Immature natural killer cell (primary cell): ENCODE results near the gene SYT15. TPM values are rescaled to one million over a fixed set of nuclear protein-coding genes. Genes with fewer than 3 reads are reported as not detected.

Experiments used
- DNase-seq, 3 donors: peaks; one replicate each; pipeline ENCODE4 v3.0.0; 2022; ENCODE audit warnings: mixed read lengths in 1 of 3
- H3K27ac Mint-ChIP-seq, 6 donors: one replicate each; pipeline ENCODE4 v1.8.0; 2020; ENCODE audit warnings: mixed read lengths in 6 of 6, mild to moderate bottlenecking in 5 of 6, inconsistent platforms in 4 of 6, moderate library complexity in 3 of 6
- H3K27me3 Mint-ChIP-seq, 3 donors: one replicate each; pipeline ENCODE4 v1.8.0; 2020 to 2021; ENCODE audit warnings: low read depth in 3 of 3, mild to moderate bottlenecking in 3 of 3, mixed read lengths in 3 of 3, moderate library complexity in 3 of 3, inconsistent platforms in 1 of 3
- H3K36me3 Mint-ChIP-seq, 3 donors: one replicate each; pipeline ENCODE4 v1.8.0; 2020; ENCODE audit warnings: mixed read lengths in 3 of 3, inconsistent platforms in 2 of 3, mild to moderate bottlenecking in 2 of 3
- H3K4me1 Mint-ChIP-seq, 2 donors: one replicate each; pipeline ENCODE4 v1.8.0; 2020; ENCODE audit warnings: inconsistent platforms in 2 of 2, mild to moderate bottlenecking in 2 of 2, mixed read lengths in 2 of 2, moderate library complexity in 1 of 2
- H3K4me3 Mint-ChIP-seq, 5 donors: one replicate each; pipeline ENCODE4 v1.8.0; 2020; ENCODE audit warnings: mild to moderate bottlenecking in 5 of 5, mixed read lengths in 5 of 5, inconsistent platforms in 3 of 5, moderate library complexity in 3 of 5
- H3K9me3 Mint-ChIP-seq, 6 donors: one replicate each; pipeline ENCODE4 v1.8.0; 2020; ENCODE audit warnings: mild to moderate bottlenecking in 6 of 6, mixed read lengths in 6 of 6, inconsistent platforms in 4 of 6, moderate library complexity in 3 of 6
- polyA plus RNA-seq, 3 donors: library from polyadenylated mRNA; unstranded; fragments of 300-500 nt; fragmentation: Illumina TruSeq; gene quantifications; one replicate each; pipeline ENCODE4 v1.2.3, GENCODE V29; 2021

SYT15 gene
- polyA plus RNA-seq, 3 donors from 2014 or later, result 0.06 to 0.07 TPM; not detected in 1

GRCh38 chr10:46541017-46541661 is 37.8 kb upstream of the SYT15 start:
- H3K9me3 Mint-ChIP-seq, result peaks cover 0 to 3% (median 0%) of the 10 kb centered on the region in 6 donors
- H3K36me3 Mint-ChIP-seq, result no peaks in the 10 kb centered on the region
- H3K4me3 Mint-ChIP-seq, result no peak overlapping the region
- peaks cover 7 to 19% of the 10 kb centered on the region in 2 donors for H3K4me1 Mint-ChIP-seq
- peaks cover 9 to 24% (median 11%) of the 10 kb centered on the region in 3 donors for H3K27me3 Mint-ChIP-seq
- H3K27ac Mint-ChIP-seq, result no peak overlapping the region
- DNase-seq, result no peak

- H3K4me3 Mint-ChIP-seq, result no peak overlapping the region
- no peak overlapping the region for H3K27ac Mint-ChIP-seq
- no peaks in the 10 kb centered on the region for H3K36me3 Mint-ChIP-seq
- H3K27me3 Mint-ChIP-seq, result peaks cover 9 to 19% (median 11%) of the 10 kb centered on the region in 3 donors
- H3K4me1 Mint-ChIP-seq, result peaks cover 7 to 19% of the 10 kb centered on the region in 2 donors
- peaks cover 0 to 3% (median 0%) of the 10 kb centered on the region in 6 donors for H3K9me3 Mint-ChIP-seq
- DNase-seq, result no peak
These were observed 37.0 kb upstream of the SYT15 start for GRCh38 chr10:46541735-46542566.

GRCh38 chr10:46542567-46543465 is 36.1 kb upstream of the SYT15 start:
- Mint-ChIP-seq H3K9me3 (peaks cover 0 to 3% (median 0%) of the 10 kb centered on the region in 6 donors), H3K27me3 (peaks cover 8 to 18% (median 9%) of the 10 kb centered on the region in 3 donors), H3K36me3 (no peaks in the 10 kb centered on the region), H3K27ac (no peak overlapping the region), H3K4me1 (peaks cover 7 to 19% of the 10 kb centered on the region in 2 donors), H3K4me3 (no peak overlapping the region)
- no peak for DNase-seq

- Mint-ChIP-seq H3K36me3 (no peaks in the 10 kb centered on the region), H3K4me1 (peaks cover 7 to 19% of the 10 kb centered on the region in 2 donors), H3K9me3 (peaks cover 0 to 3% (median 0%) of the 10 kb centered on the region in 6 donors), H3K27ac (no peak overlapping the region), H3K27me3 (peaks cover 8 to 16% (median 9%) of the 10 kb centered on the region in 3 donors), H3K4me3 (no peak overlapping the region)
- no peak for DNase-seq
These were observed 35.2 kb upstream of the SYT15 start for GRCh38 chr10:46543466-46544377.

GRCh38 chr10:46544989-46545791 is 33.7 kb upstream of the SYT15 start:
- H3K36me3 Mint-ChIP-seq, result no peaks in the 10 kb centered on the region
- H3K9me3 Mint-ChIP-seq, result peaks cover 0 to 3% (median 0%) of the 10 kb centered on the region in 6 donors
- peaks cover 7 to 14% of the 10 kb centered on the region in 2 donors for H3K4me1 Mint-ChIP-seq
- H3K4me3 Mint-ChIP-seq, result no peak overlapping the region
- no peak for DNase-seq
- peaks cover 7 to 14% (median 8%) of the 10 kb centered on the region in 3 donors for H3K27me3 Mint-ChIP-seq
- no peak overlapping the region for H3K27ac Mint-ChIP-seq

- no peak for DNase-seq
- Mint-ChIP-seq H3K4me3 (no peak overlapping the region), H3K4me1 (peaks cover 2 to 8% of the 10 kb centered on the region in 2 donors)
These were observed 32.9 kb upstream of the SYT15 start for GRCh38 chr10:46545861-46546590.

GRCh38 chr10:46546591-46547540 is 32.1 kb upstream of the SYT15 start:
- H3K9me3 Mint-ChIP-seq, result peaks cover 0 to 3% (median 0%) of the 10 kb centered on the region in 6 donors
- no peak overlapping the region for H3K4me3 Mint-ChIP-seq
- no peak for DNase-seq
- H3K27me3 Mint-ChIP-seq, result peaks cover 2 to 11% (median 4%) of the 10 kb centered on the region in 3 donors
- no peaks in the 10 kb centered on the region for H3K36me3 Mint-ChIP-seq
- peaks cover 2 to 7% of the 10 kb centered on the region in 2 donors for H3K4me1 Mint-ChIP-seq
- H3K27ac Mint-ChIP-seq, result no peak overlapping the region

More at GRCh38 chr10:46545861-46546590, 32.9 kb upstream of the SYT15 start:
- Mint-ChIP-seq H3K27me3 (peaks cover 2 to 11% (median 4%) of the 10 kb centered on the region in 3 donors), H3K36me3 (no peaks in the 10 kb centered on the region), H3K27ac (no peak overlapping the region), H3K9me3 (peaks cover 0 to 3% (median 0%) of the 10 kb centered on the region in 6 donors)

- Mint-ChIP-seq H3K36me3 (no peaks in the 10 kb centered on the region), H3K27me3 (peaks cover 2 to 5% (median 4%) of the 10 kb centered on the region in 3 donors), H3K27ac (no peak overlapping the region), H3K9me3 (no peaks in the 10 kb centered on the region), H3K4me1 (no peaks in the 10 kb centered on the region), H3K4me3 (no peak overlapping the region)
- DNase-seq, result no peak
These were observed 31.1 kb upstream of the SYT15 start for GRCh38 chr10:46547541-46548497.

GRCh38 chr10:46548498-46549090 is 30.3 kb upstream of the SYT15 start:
- no peaks in the 10 kb centered on the region for H3K36me3 Mint-ChIP-seq
- H3K27me3 Mint-ChIP-seq, result peaks cover 1 to 5% (median 2%) of the 10 kb centered on the region in 3 donors
- H3K9me3 Mint-ChIP-seq, result no peaks in the 10 kb centered on the region
- DNase-seq, result no peak
- no peaks in the 10 kb centered on the region for H3K4me1 Mint-ChIP-seq
- no peak overlapping the region for H3K4me3 Mint-ChIP-seq
- no peak overlapping the region for H3K27ac Mint-ChIP-seq
